ENCODE results near the gene MBOAT7.
"Not testable (repeated sequence)": the region's sequence is repeated elsewhere in the genome, so short reads cannot be mapped to it uniquely, and the experiment has no call there.

MBOAT7 gene

DNA sequence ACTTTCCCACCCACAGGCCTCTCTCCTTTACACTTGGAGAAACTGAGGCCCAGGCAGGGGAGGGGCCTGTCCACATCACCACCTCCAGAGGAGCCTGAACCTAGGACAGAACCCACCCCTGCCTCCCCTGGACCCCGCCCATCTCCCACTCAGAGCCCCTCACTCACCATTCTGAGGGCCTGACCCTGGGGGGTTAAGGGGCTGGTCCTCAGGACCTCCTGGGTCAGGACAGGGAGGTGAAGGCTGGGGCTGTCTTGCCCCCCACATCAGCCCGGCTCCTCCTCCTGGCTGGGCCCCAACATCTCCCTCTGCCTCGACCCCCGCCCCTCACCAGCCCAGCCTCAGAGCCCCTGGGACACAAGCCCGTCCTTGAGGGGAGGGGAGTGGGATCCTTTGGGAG lies 30.3 kb upstream of the MBOAT7 start:
- not testable (repeated sequence) for H3K4me3 ChIP-seq (ENCODE audit: low read depth, low read length); DNase-seq (ENCODE audit: low read depth)

DNA sequence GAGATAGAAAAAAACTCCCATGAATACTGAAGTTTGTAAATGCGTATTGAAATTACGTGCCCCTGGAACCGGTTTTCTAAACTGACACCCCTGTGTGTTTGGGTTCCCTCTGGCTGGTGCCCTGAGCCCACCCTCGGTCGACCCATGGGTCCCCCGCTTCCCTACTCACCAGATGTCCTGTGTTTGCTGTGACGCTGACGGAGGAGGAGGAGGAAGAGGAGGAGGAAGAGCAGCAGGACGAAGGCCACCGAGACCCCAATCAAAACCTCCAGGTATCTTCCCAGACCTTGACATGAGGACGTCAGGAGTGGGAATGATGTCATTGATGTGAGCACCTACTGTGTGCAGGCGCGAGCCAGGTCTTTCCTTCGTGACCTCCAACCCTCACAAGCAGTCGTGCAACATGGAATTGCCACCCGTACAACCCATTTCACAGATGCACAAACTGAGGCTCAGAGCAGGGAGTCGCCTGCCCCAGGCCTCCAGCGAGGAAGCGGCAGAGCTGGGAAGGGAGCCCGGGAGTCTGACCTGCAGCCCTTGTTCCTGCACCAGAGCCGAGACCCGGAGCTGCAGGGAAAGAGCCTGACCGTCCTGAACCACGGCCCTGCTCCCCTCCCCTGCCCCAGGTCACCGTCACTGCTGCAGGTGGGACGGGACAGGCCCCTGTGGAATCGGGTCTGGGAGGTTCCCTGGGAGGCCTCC lies 29.7 kb upstream of the MBOAT7 start:
- no peak for DNase-seq (ENCODE audit: low read depth)
- TF ChIP-seq, protein P1, sequence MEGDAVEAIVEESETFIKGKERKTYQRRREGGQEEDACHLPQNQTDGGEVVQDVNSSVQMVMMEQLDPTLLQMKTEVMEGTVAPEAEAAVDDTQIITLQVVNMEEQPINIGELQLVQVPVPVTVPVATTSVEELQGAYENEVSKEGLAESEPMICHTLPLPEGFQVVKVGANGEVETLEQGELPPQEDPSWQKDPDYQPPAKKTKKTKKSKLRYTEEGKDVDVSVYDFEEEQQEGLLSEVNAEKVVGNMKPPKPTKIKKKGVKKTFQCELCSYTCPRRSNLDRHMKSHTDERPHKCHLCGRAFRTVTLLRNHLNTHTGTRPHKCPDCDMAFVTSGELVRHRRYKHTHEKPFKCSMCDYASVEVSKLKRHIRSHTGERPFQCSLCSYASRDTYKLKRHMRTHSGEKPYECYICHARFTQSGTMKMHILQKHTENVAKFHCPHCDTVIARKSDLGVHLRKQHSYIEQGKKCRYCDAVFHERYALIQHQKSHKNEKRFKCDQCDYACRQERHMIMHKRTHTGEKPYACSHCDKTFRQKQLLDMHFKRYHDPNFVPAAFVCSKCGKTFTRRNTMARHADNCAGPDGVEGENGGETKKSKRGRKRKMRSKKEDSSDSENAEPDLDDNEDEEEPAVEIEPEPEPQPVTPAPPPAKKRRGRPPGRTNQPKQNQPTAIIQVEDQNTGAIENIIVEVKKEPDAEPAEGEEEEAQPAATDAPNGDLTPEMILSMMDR (IDR thresholded peaks at IDR 0.05; ENCODE audit: insufficient read depth, low read depth, low read length, missing control alignments) = no peak
- H3K4me3 ChIP-seq (ENCODE audit: low read depth, low read length) = no peak overlapping the region

DNA sequence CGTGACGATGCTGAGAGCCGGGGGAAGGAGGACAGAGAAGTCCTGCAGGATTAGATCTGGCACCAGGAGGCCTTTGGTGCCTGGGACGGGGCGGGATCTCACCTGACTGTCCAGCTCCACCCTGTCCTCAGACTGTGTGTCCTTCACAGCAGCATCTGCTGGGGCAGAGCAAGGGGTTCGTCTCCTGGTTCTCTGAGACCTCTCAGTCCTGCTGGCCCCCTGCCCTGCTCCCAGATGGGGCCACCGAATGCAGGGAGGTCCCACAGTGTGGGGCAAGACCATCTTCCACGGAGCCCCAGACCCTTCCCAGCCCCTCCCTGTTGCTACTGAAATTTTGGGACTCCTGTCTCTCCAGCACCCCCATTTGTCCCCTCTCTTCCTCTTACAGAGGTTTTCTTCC lies 28.9 kb upstream of the MBOAT7 start:
- no peak overlapping the region for H3K4me3 ChIP-seq (ENCODE audit: low read depth, low read length)
- no peak for DNase-seq (ENCODE audit: low read depth)
- TF ChIP-seq, protein P1 (IDR thresholded peaks at IDR 0.05; ENCODE audit: insufficient read depth, low read depth, low read length, missing control alignments) = no peak

DNA sequence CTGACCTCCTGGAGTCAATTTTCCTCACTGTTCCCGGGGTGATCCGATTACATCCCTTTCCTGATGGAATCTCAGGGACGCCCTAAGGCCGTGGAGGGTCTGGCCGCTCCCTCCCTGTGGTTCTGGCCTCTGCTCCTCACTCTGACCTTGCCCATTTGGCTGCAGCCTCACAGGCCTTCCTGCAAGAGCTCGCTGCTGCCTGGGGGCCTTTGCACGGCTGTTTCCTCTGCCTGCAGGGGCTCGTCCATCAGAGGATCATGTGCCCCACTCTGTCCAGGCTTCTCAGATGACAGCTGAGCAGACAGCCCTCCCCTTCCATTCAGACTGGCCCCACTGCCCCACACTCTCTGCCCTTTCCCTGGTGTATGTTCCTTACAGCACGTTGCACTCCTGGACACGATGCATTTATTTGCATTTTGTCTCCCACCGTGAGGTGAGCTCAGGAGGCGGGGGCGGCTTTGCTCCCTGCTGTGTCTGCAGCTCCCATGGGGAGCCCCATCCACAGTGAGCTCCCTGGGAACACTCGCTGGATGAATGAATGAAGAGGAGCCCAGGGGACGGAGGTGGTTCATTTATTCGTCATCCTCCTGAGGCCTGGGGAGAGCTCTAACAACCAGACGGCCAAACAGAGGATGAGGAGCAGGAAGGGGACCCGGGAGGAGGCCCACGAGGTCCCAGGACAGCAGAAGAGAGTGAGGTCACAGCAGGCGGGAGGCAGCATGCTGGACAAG lies 28.3 kb upstream of the MBOAT7 start:
- DNase-seq (ENCODE audit: low read depth); H3K4me3 ChIP-seq (ENCODE audit: low read depth, low read length): not testable (repeated sequence)

DNA sequence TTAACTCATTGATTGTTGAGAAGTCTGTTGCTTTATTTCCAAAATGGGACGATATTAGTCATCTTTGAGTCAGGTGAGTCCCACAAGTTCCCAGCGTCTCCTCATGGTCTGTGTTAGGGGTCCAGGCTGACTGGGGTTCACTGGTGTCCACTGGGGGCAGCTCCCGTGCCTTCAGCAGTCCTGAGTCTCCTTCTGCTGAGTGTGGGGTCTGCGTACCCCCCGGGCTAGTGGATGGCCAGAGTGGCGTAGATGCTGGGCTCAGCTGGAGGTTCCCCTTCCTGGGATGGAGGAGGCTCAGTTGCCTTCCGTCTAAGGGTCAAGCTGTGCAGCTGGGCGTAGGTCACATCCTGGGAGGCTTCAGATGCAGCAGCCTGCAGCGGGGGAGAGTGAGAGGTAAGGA lies 27.5 kb upstream of the MBOAT7 start:
- no peak overlapping the region for H3K4me3 ChIP-seq (ENCODE audit: low read depth, low read length)
- no peak for DNase-seq (ENCODE audit: low read depth)
- TF ChIP-seq, protein P1 (IDR thresholded peaks at IDR 0.05; ENCODE audit: insufficient read depth, low read depth, low read length, missing control alignments) = no peak

DNA sequence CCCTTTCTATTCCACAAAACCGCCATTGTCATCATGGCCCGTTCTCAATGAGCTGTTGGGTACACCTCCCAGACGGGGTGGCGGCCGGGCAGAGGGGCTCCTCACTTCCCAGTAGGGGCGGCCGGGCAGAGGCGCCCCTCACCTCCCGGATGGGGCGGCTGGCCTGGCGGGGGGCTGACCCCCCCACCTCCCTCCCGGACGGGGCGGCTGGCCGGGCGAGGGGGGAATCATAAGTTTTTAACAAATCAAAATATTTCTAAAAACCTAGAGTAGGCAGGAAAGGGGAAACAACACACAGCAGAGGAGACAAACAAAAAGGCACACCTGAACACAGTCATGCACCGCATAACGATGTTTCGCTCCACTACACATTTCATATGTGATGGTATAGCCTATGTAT lies 25.4 kb upstream of the MBOAT7 start:
- not testable (repeated sequence) for H3K4me3 ChIP-seq (ENCODE audit: low read depth, low read length); DNase-seq (ENCODE audit: low read depth)

DNA sequence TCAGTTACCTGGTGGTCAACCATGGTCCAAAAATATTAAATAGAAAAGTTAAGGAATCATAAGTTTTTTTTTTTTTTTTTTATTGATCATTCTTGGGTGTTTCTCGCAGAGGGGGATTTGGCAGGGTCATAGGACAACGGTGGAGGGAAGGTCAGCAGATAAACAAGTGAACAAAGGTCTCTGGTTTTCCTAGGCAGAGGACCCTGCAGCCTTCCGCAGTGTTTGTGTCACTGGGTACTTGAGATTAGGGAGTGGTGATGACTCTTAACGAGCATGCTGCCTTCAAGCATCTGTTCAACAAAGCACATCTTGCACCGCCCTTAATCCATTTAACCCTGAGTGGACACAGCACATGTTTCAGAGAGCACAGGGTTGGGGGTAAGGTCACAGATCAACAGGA lies 24.8 kb upstream of the MBOAT7 start:
- not testable (repeated sequence) for DNase-seq (ENCODE audit: low read depth); H3K4me3 ChIP-seq (ENCODE audit: low read depth, low read length)

DNA sequence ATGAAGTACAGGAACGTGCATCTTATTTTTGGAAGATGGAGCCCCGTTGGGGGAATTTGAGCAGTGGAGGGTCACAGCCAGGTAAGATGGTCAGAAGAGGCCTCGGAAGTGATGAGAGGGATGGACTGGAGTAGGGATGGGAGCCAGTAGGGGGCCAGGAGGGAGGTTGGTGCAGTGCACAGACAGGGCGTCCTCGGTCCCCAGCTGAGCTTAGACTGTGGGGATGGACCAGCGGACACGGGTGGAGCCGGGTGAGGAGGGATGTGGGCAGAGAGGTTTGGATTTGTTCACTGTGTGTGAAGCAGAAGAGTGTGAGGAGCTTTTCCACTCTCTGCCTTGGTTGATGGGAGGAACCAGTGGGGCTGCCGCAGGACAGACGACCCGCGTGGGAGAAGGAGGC lies 21.9 kb upstream of the MBOAT7 start:
- H3K4me3 ChIP-seq (ENCODE audit: low read depth, low read length) = no peak overlapping the region
- no peak for DNase-seq (ENCODE audit: low read depth)
- TF ChIP-seq, protein P1 (IDR thresholded peaks at IDR 0.05; ENCODE audit: insufficient read depth, low read depth, low read length, missing control alignments) = no peak

DNA sequence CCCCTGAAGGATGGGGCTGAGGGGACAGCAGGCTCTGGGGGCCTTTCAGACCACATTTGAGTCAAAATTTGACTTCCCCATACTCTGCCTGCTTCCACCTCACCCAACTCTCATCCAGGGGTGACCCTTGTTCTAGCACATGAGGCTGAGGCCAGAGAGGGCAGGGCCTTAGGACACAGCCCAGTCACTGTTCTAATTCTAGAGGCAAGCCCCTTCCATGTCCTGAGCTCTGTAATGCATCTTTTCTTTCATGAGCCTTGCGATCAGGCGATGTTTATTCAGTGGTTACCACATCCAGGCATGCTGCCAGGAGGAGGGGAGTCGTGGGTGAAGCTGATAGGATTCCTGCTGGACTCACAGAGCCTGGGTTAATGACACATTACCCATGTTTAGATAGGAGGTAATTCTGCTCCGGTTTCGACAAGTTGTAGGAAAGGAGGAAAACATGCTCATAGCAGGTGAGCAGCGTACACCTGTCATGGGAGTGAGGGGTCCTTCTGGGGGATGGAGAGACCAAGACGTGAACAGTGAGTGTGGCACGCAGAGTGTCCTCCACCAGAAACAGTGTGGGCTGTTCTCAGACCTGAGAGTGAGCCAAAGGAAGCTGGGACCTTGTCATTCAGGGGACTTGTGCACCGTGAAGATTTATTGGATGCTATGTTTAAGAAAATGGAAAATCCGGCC lies 20.6 kb upstream of the MBOAT7 start:
- TF ChIP-seq, protein P1 (IDR thresholded peaks at IDR 0.05; ENCODE audit: insufficient read depth, low read depth, low read length, missing control alignments) = no peak
- no peak overlapping the region for H3K4me3 ChIP-seq (ENCODE audit: low read depth, low read length)
- DNase-seq (ENCODE audit: low read depth) = no peak

All from GM12865 (cell line).